Hepatocyte (in vitro differentiated cells): ENCODE results near the gene PRELID3B.

ENCODE experiments used
- EZH2 ChIP-seq: fragments of 200-600 bp; sonication (generic); IDR thresholded peaks from 2 replicates; pipeline ENCODE4 v1.6.1; 2016; ENCODE audit warnings: antibody characterized with exemption, mild to moderate bottlenecking, borderline replicate concordance
- EZH2phosphoT487 ChIP-seq: fragments of 200-600 bp; sonication (generic); IDR thresholded peaks from one replicate; pipeline ENCODE4 v1.6.1; 2018; ENCODE audit warnings: antibody characterized with exemption, mild to moderate bottlenecking, low read depth, moderate library complexity; ENCODE audit not compliant: unreplicated experiment, severe bottlenecking
- TF ChIP-seq, protein P1 (sequence below): fragments of 200-600 bp; sonication (generic); IDR thresholded peaks from 2 replicates; pipeline ENCODE4 v1.5.1; 2016; ENCODE audit warnings: antibody characterized with exemption, mild to moderate bottlenecking; ENCODE audit not compliant: poor library complexity

DNA sequence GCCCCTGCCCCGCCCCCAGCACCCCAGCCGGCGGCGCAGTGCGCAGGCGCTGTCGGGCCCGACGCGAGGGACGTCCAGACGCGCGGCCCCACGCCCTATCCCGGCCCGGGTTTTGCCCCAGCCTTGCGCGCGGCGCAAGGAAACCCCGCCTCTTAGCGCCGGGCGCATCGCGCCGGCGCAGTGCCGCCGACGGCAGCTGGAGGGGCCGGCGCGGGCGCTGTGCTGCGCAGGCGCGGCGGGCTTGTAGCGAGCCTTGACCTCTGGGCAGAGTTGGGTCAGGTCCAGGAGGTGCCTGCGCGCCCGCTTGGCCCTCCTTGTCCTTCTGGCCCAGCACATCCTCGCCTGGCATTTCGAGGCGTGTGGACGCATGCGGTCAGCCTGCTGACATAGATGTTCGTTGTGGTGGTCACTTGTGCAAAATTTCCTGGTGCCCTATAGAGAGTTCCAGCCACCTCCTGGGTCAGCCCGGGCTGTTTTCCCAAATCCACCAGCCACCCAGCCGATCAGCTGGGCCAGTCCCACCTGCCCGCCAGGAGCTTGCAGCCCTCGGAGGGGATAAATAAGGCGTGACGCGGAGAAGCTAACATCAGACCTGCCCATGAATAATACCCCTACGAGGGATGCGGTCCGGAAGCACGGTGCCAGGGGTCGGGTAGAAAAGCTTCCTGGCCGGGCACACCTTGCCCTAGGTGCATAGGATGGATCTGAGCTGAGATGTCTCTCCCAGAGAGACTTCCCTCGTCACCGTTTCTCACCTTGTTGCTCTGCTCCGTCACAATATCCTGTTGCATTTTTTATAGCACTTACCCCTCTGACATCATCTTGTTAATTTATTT, 428 bp upstream of the PRELID3B start:
- no peak for TF ChIP-seq EZH2
- TF ChIP-seq, protein P1, sequence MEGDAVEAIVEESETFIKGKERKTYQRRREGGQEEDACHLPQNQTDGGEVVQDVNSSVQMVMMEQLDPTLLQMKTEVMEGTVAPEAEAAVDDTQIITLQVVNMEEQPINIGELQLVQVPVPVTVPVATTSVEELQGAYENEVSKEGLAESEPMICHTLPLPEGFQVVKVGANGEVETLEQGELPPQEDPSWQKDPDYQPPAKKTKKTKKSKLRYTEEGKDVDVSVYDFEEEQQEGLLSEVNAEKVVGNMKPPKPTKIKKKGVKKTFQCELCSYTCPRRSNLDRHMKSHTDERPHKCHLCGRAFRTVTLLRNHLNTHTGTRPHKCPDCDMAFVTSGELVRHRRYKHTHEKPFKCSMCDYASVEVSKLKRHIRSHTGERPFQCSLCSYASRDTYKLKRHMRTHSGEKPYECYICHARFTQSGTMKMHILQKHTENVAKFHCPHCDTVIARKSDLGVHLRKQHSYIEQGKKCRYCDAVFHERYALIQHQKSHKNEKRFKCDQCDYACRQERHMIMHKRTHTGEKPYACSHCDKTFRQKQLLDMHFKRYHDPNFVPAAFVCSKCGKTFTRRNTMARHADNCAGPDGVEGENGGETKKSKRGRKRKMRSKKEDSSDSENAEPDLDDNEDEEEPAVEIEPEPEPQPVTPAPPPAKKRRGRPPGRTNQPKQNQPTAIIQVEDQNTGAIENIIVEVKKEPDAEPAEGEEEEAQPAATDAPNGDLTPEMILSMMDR, result no peak
- TF ChIP-seq EZH2phosphoT487, result no peak
